ENCODE results near the gene KASH5.
"Not testable (repeated sequence)": the region's sequence is repeated elsewhere in the genome, so short reads cannot be mapped to it uniquely, and the experiment has no call there.

The KASH5 gene

DNA sequence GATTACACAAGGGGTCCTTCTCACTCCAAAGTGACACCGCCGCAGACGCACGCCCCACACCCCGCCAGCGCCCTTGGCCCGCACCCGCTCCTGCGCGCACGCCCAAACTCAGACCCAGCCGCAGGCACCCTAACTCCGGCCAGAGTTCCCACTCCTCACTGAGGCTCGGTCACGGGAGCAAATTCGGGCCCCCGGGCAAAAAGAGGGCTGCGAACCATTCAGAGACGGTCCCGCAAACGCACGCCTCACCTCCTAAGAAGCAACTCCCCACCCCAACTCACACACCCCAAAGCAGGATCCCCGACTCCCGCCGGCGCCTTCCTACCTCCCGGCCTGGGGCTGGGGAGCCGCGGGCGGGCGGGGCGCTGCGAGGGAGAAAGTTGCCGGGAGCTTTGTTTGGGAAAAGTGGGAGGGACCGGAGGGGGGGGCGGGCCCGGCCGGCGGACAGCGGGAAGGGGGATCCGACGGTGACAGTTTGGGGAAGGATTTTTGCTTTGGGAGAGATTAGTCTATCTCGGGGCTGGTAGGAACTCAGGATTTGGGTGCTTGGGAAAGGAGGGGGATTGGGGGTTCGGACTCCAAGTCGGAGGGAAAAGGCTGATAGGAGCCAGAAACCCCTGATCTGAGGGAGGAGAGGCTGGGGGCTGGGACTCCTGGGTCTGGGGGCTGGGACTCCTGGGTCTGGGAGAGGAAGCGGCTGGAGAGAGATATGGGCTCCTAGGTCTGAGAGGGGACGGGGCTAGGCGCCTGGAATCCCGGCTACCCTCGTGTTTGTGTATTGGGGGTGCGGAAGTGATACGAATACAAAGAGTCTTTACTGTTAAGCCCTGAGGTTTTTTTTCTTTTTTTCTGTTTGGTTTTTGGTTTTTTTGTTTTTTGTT, 25.8 kb upstream of the KASH5 start, which contains the start of gene TEAD2:
Gene TEAD2 (minus strand): TSS at position 369 of the 881 bp plus-strand sequence. CDS start 2,341 bp downstream, outside the sequence.
- DNase-seq (ENCODE audit: low read depth in 2 of 2), result no peak

DNA sequence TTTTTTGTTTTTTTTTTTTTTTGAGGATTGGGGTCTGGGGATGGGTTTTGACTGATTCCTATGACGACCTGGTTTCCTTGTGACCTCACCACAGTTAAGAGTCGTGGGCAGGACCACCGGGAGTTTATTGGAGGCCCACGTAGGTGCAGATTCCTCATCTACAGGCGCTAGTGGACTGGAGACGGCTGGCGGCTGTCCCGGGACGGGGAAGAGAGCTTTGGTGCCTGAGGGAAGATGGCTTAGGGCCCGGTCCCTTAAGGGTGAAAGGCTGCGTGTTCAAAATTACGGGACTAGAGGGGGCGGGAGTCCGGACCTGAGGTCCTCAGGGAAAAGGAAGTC, 25.2 kb upstream of the KASH5 start:
- DNase-seq (ENCODE audit: low read depth in 2 of 2), result no peak

GRCh38 chr19:49363268-49364082, 24.6 kb upstream of the KASH5 start, which contains the start of gene DKKL1:
TSS of gene DKKL1 (plus strand) at chr19:49363877. CDS start at chr19:49363999, 122 bp downstream.
- DNase-seq (ENCODE audit: low read depth in 2 of 2), result peak; percentile 21 to 31

GRCh38 chr19:49364083-49364737, 23.8 kb upstream of the KASH5 start:
- no peak for DNase-seq (ENCODE audit: low read depth in 2 of 2)

- no peak for DNase-seq (ENCODE audit: low read depth in 2 of 2)
Observed at GRCh38 chr19:49366110-49366509, 21.9 kb upstream of the KASH5 start.

GRCh38 chr19:49368711-49369358, 19.2 kb upstream of the KASH5 start:
- DNase-seq (ENCODE audit: low read depth in 2 of 2), result no peak

- DNase-seq (ENCODE audit: low read depth in 2 of 2), result no peak
Observed at GRCh38 chr19:49371184-49371583, 16.9 kb upstream of the KASH5 start.

- not testable (repeated sequence) for DNase-seq (ENCODE audit: low read depth in 2 of 2)
Observed at GRCh38 chr19:49373174-49373573, 14.9 kb upstream of the KASH5 start.

DNA sequence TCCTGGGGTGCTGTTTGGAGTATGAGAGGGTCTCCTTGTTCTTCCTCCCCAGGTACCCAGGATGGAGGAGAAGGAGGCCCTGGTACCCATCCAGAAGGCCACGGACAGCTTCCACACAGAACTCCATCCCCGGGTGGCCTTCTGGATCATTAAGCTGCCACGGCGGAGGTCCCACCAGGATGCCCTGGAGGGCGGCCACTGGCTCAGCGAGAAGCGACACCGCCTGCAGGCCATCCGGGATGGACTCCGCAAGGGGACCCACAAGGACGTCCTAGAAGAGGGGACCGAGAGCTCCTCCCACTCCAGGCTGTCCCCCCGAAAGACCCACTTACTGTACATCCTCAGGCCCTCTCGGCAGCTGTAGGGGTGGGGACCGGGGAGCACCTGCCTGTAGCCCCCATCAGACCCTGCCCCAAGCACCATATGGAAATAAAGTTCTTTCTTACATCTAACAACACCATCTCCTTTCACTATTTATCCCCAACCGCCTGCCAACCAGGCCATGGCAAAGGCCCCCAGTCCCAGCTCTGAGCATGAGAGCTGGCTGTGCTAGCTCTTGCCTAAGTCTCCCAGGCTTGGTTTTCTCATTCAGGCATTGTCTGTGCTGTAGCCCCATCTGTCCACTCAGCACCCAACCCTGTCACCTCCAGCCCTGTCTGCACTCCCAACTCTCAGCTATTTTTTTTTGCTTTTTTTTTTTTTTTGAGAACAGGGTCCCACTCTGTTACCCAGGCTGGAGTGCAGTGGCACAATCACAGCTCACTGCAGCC, 13.2 kb upstream of the KASH5 start:
- no peak for DNase-seq (ENCODE audit: low read depth in 2 of 2)

DNA sequence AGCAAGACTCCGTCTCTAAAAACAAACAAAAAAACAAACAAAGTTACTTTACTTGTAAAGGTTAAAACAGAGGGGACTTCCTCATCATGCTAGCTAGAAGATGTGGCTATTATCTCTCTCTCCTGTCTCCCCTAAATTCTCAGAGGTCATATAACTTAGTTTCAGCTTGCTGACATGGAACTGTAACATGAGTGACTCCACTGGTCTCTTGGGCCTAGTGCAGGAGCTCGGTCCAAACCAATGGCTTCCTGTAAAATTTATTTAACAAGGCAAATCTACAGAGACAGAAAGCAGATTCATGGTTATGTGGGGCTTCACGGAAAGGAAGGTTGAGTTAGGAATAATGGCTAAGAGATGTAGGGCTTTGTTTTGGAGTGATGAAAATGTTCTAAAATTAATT, 9.5 kb upstream of the KASH5 start:
- no peak for DNase-seq (ENCODE audit: low read depth in 2 of 2)

DNA sequence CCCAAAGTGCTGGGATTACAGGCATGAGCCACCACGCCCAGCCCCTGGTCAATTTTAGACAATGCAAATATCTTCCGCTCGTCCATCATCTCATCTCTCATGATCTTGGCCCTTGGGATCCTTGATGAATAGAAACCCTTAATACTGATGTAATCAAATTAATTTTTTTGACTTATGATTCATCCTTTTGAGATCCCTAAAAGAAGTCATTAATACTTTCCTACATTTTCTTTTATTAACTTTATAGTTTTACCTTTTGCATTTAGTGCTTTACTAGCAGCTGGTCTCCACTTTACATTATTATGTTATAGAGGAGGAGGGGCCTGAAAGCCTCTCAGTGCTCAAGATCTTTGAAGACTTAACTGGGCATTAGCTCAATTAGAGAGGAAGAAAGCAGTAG, 7.7 kb upstream of the KASH5 start:
- DNase-seq (ENCODE audit: low read depth in 2 of 2), result no peak

- no peak for DNase-seq (ENCODE audit: low read depth in 2 of 2)
Observed at GRCh38 chr19:49382639-49383038, 5.4 kb upstream of the KASH5 start.

DNA sequence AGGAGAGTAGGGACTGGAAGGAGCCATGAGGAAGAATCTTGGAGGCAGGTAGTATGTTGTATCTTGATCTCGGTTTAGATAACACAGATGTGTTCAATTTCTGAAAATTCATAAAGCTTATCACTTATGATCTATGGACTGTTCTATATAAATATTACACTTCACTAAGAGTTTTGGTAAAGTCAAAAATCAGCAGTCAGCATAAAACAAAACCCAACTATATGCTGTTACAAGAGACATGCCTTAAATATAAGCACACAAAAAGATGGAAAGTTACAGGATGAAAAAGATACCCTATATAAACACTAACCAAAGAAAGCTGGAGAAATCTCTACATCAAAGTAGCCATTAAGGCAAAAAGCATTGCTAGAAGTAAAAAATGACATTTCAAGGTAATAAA, 4.5 kb upstream of the KASH5 start:
- no peak for DNase-seq (ENCODE audit: low read depth in 2 of 2)

- no peak for DNase-seq (ENCODE audit: low read depth in 2 of 2)
Observed at GRCh38 chr19:49389406-49389805, 1.4 kb downstream of the KASH5 start.

- DNase-seq (ENCODE audit: low read depth in 2 of 2), result no peak
Observed at GRCh38 chr19:49390131-49390928, 2.3 kb downstream of the KASH5 start.

GRCh38 chr19:49390929-49391359, 2.9 kb downstream of the KASH5 start:
- no peak for DNase-seq (ENCODE audit: low read depth in 2 of 2)

- peak; percentile 44 to 60 for DNase-seq (ENCODE audit: low read depth in 2 of 2)
Observed at GRCh38 chr19:49391581-49392399, 3.7 kb downstream of the KASH5 start.

GRCh38 chr19:49393881-49394280, 5.8 kb downstream of the KASH5 start:
- DNase-seq (ENCODE audit: low read depth in 2 of 2), result no peak

Measured in stimulated activated CD8-positive, alpha-beta memory T cell treated with anti-CD3 and anti-CD28 coated beads, Interleukin-15, amount 100 ng/mL, for 4 hours (primary cell).